ENCODE results near the gene ZNF23. TPM values are rescaled to one million over a fixed set of nuclear protein-coding genes. Genes with fewer than 3 reads are reported as not detected.

The ZNF23 gene
- total RNA-seq, 1 donor from 2014 or later: 11.4 TPM

DNA sequence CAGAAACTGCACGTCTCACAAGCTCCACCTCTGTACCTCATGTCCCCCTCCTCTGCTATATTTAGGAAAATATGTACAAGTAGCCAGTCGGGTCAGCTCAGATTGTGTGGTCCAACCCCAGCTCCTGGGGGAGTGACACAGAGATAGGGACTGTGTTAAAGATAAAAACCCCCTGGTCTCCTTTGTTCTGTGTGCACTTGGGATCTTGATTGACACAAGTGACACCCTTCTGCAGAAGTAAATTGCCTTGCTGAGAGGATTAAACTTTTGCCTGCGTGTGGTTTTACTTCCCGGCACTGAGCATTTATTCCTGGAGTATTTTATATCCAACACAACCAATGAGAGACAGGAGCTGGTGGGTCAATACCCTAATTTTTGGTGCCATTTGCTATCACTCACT, 57.7 kb downstream of the ZNF23 start:
- Mint-ChIP-seq H3K27ac (no peak overlapping the region), H3K27me3 (peaks cover 6% of the 10 kb centered on the region), H3K9me3 (ENCODE audit: low read depth) (peaks cover 7% of the 10 kb centered on the region), H3K36me3 (ENCODE audit: insufficient read depth) (peaks cover 5% of the 10 kb centered on the region), H3K4me3 (ENCODE audit: low read depth) (no peak overlapping the region), H3K4me1 (ENCODE audit: low read depth) (peaks cover 7% of the 10 kb centered on the region)
- TF ChIP-seq, protein P1, sequence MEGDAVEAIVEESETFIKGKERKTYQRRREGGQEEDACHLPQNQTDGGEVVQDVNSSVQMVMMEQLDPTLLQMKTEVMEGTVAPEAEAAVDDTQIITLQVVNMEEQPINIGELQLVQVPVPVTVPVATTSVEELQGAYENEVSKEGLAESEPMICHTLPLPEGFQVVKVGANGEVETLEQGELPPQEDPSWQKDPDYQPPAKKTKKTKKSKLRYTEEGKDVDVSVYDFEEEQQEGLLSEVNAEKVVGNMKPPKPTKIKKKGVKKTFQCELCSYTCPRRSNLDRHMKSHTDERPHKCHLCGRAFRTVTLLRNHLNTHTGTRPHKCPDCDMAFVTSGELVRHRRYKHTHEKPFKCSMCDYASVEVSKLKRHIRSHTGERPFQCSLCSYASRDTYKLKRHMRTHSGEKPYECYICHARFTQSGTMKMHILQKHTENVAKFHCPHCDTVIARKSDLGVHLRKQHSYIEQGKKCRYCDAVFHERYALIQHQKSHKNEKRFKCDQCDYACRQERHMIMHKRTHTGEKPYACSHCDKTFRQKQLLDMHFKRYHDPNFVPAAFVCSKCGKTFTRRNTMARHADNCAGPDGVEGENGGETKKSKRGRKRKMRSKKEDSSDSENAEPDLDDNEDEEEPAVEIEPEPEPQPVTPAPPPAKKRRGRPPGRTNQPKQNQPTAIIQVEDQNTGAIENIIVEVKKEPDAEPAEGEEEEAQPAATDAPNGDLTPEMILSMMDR (IDR thresholded peaks at IDR 0.05; ENCODE audit: unreplicated experiment): no peak
- DNase-seq (ENCODE audit: low spot score, unreplicated experiment): no peak

DNA sequence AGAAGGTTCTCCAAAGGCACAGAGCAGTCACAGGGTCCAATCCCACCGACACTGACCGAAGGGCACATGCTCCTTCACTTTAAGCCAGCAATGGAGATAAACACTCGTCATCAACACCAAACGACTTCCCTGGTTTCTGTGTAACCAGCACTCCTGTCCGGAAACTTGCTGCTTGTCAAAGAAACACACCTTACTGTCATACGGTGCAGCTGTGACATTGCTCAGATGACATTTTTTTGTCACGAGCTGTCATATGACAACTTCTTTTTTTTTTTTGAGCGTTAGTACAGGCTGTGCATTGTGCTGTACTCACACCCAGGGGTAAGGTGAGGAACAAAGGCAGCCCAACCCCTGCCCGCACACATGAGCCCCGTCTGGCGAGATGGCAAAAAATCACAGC, 59.4 kb downstream of the ZNF23 start:
- Mint-ChIP-seq H3K4me3 (ENCODE audit: low read depth) (no peak overlapping the region), H3K9me3 (ENCODE audit: low read depth) (peaks cover 7% of the 10 kb centered on the region), H3K27ac (no peak overlapping the region), H3K27me3 (no peaks in the 10 kb centered on the region), H3K4me1 (ENCODE audit: low read depth) (no peaks in the 10 kb centered on the region), H3K36me3 (ENCODE audit: insufficient read depth) (peaks cover 5% of the 10 kb centered on the region)
- no peak for DNase-seq (ENCODE audit: low spot score, unreplicated experiment)
- TF ChIP-seq, protein P1 (IDR thresholded peaks at IDR 0.05; ENCODE audit: unreplicated experiment): no peak

DNA sequence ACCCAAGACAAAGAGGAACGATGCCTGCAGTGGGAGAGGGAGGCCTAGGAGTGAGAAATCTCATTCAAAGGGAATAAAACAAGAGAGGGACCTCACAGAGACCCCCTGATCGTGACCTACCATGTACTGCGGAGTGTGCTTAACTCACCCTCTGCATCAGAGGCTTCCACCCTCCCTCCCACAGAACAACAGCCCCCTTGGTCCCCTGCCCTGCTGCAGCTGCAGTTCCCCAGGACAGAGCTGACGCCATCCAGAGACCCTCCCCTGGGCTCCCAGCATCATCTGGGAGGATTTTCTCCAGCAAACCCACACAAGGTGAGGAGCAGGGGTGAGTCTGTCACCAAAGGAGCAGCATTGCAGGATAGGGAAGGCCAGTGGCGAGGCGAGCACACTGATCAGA, 60.0 kb downstream of the ZNF23 start:
- no peak for DNase-seq (ENCODE audit: low spot score, unreplicated experiment)
- H3K27me3 Mint-ChIP-seq: no peaks in the 10 kb centered on the region
- TF ChIP-seq, protein P1 (IDR thresholded peaks at IDR 0.05; ENCODE audit: unreplicated experiment): no peak
- H3K36me3 Mint-ChIP-seq (ENCODE audit: insufficient read depth): peaks cover 5% of the 10 kb centered on the region
- no peaks in the 10 kb centered on the region for H3K4me1 Mint-ChIP-seq (ENCODE audit: low read depth)
- H3K27ac Mint-ChIP-seq: no peak overlapping the region
- no peak overlapping the region for H3K4me3 Mint-ChIP-seq (ENCODE audit: low read depth)
- H3K9me3 Mint-ChIP-seq (ENCODE audit: low read depth): peaks cover 7% of the 10 kb centered on the region

DNA sequence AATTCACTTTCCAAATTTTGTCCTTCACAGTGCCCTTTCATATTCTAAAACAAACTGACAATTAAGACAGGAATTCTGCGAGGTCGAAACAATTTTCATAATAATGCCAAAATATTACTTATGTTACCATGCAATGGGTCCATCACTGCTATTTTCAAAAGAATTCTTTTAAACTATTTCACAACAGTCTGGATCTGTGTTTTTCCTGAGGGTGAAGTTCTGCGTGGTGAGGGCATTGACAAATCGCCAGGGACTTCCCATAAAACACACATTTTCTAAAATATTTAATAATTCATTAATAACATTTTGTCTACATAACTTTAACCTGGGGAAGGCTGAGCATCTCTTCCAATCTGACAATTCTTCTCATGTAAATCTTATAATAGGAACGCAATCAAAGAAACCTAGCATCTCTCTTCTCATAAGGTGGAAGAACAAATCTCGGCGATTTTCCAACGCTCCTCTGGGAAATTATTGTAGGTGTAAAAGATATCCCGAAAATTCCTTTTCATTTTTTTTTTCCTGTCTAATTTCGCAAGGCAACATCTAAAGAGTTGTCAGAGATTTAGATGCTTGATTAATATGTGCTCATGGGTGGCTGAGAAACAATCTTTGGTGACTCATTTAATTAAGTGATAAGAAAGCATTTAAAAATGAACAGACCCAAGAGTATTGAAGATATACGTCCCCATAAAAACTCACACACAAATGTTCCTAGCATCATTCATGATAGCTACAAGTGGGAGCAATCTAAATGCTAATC, 62.1 kb downstream of the ZNF23 start:
- no peak for DNase-seq (ENCODE audit: low spot score, unreplicated experiment)
- Mint-ChIP-seq H3K27me3 (no peaks in the 10 kb centered on the region), H3K4me3 (ENCODE audit: low read depth) (no peak overlapping the region), H3K9me3 (ENCODE audit: low read depth) (peaks cover 7% of the 10 kb centered on the region), H3K27ac (no peak overlapping the region), H3K36me3 (ENCODE audit: insufficient read depth) (no peaks in the 10 kb centered on the region), H3K4me1 (ENCODE audit: low read depth) (no peaks in the 10 kb centered on the region)
- TF ChIP-seq, protein P1 (IDR thresholded peaks at IDR 0.05; ENCODE audit: unreplicated experiment): no peak

Other genes starting within 250 kb of the ZNF23 start
- 21.7 and 25.7 TPM in 2 replicates for gene HYDIN, start 231.5 kb downstream of the ZNF23 start, total RNA-seq
- 31.4 and 31.7 TPM in 2 replicates for gene CMTR2, start 172.8 kb downstream of the ZNF23 start, total RNA-seq
- gene CALB2, start 103.5 kb downstream of the ZNF23 start, total RNA-seq: 0.96 and 2.2 TPM in 2 replicates
- gene TLE7, start 20.2 kb downstream of the ZNF23 start, total RNA-seq: not detected in 2 replicates
- 15.7 and 17.1 TPM in 2 replicates for gene ZNF19, start 27.1 kb upstream of the ZNF23 start, total RNA-seq
- 0.16 TPM in 1 of 2 replicates, not detected in the other for gene CHST4, start 64.2 kb upstream of the ZNF23 start, total RNA-seq
- not detected in 2 replicates for gene TAT, start 114.8 kb upstream of the ZNF23 start, total RNA-seq
- gene MARVELD3, start 163.9 kb upstream of the ZNF23 start, total RNA-seq: 32.3 and 33.7 TPM in 2 replicates